Measurements from ENCODE around the gene MIR17HG.
"Not testable (repeated sequence)": the region's sequence is repeated elsewhere in the genome, so short reads cannot be mapped to it uniquely, and the experiment has no call there.

Gene MIR17HG

GRCh38 chr13:91347996-91348905 lies 764 bp downstream of the MIR17HG start:
- peak; percentile 39 to 43 for ATAC-seq

DNA sequence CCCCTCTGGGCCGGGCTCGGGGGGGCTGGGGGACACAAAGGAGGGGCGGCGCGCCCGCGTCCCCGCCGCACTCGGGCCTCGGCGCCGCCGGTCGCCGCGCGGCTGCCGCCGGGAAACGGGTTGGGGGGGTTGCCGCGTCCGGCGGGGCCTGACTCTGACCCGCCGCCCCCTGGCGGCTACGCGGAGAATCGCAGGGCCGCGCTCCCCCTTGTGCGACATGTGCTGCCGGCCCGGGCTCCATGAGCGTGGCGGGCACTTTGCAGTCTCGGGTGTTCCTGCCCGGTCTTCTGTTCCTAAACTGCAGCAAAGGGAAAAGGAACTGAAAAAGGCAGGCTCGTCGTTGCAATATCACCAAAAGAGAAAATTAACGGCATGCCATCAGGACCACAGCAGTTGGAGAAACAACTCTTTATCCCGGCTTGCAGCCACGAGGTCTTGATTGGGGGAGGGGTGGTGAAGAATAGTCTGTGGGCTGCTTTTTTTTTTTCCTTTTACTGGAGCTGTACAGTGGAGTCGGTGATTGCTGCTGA lies 1.5 kb downstream of the MIR17HG start:
- ATAC-seq: peak; percentile 53 to 55

DNA sequence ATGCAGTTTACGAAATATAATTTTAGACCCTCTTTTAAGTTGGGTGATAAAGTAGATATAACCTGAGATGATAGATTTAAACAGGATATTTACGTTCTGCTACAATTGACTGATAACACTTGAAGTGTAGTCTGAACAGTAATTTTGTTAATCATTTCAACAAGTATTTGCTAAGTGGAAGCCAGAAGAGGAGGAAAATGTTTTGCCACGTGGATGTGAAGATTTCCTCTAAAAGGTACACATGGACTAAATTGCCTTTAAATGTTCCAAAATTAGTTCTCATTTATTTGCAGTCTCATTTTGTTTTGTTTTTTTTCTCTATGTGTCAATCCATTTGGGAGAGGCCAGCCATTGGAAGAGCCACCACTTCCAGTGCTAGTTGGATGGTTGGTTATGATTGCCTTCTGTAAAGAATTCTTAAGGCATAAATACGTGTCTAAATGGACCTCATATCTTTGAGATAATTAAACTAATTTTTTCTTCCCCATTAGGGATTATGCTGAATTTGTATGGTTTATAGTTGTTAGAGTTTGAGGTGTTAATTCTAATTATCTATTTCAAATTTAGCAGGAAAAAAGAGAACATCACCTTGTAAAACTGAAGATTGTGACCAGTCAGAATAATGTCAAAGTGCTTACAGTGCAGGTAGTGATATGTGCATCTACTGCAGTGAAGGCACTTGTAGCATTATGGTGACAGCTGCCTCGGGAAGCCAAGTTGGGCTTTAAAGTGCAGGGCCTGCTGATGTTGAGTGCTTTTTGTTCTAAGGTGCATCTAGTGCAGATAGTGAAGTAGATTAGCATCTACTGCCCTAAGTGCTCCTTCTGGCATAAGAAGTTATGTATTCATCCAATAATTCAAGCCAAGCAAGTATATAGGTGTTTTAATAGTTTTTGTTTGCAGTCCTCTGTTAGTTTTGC lies 2.8 kb downstream of the MIR17HG start:
- no peak for ATAC-seq

DNA sequence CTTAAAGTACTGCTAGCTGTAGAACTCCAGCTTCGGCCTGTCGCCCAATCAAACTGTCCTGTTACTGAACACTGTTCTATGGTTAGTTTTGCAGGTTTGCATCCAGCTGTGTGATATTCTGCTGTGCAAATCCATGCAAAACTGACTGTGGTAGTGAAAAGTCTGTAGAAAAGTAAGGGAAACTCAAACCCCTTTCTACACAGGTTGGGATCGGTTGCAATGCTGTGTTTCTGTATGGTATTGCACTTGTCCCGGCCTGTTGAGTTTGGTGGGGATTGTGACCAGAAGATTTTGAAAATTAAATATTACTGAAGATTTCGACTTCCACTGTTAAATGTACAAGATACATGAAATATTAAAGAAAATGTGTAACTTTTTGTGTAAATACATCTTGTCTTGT lies 3.6 kb downstream of the MIR17HG start:
- no peak for ATAC-seq

- ATAC-seq: no peak
Observed at GRCh38 chr13:91351980-91352379, 4.5 kb downstream of the MIR17HG start.

DNA sequence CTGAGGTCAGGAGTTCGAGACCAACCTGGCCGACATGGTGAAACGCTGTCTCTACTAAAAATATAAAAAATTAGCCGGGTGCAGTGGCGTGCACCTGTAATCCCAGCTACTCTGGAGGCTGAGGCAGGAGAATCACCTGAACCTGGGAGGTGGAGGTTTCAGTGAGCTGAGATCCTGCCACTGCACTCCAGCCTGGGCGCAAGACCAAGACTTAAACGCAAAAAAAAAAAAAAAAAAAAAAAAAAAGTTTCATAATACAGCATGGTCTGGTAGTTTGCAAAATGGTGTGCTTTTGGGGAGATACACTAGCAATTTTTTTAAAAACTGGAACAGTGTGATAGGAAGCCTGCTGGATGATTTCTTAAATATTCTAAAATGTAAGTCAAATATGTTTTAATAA lies 5.4 kb downstream of the MIR17HG start:
- ATAC-seq: not testable (repeated sequence)

DNA sequence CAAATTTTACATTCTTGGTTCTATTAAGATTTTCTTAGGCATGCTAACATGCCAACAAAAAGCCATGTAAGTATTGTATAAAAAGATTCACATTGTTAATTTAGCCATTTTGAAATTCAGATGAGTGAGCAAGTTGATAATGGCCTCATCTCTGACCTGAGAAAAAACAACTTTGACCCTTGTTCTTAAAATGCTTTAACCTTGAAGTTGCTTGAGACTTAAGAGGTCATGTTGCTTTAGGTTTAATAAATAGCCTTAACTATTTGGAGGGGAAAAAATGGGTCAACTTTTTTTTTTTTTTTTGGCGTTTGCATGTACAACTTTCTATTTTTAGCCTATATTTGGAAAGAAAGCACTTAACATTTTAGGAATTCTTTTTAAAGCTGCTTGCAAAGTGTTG lies 6.0 kb downstream of the MIR17HG start:
- no peak for ATAC-seq

DNA sequence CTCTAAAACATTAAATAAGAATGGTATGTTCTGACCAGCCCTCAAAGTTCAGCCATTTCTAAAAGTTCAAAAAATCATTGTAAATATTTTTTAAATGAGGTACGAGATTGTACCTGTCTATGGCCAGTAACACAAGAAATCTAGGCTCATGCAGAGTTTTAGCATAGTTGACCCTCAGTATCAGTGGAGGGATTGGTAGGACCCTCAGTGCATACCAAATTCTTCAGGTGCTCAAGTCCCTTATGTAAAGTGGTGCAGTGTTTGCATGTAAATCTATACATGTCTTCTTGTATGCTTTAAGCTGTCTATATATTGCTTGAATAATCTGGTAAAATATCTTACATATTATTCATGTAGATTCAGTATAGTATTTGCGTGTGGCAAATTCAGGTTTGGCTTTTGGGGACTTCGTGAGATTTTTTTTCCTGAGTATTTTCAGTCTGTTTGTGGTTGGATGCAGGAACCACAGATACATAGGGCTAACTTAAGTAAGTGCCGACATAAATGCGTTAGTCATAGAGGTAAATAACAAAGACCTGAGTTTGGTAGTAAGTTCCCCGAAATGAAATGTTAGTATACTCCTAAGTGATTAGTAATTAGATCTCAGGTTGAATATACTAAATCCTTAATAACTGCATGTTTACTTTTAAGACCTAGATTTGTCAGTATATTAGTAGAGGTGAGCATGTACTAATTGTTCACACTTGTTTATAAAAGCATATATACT lies 7.8 kb downstream of the MIR17HG start:
- ATAC-seq: no peak

GRCh38 chr13:91355826-91356710 lies 8.6 kb downstream of the MIR17HG start:
- ATAC-seq: no peak

DNA sequence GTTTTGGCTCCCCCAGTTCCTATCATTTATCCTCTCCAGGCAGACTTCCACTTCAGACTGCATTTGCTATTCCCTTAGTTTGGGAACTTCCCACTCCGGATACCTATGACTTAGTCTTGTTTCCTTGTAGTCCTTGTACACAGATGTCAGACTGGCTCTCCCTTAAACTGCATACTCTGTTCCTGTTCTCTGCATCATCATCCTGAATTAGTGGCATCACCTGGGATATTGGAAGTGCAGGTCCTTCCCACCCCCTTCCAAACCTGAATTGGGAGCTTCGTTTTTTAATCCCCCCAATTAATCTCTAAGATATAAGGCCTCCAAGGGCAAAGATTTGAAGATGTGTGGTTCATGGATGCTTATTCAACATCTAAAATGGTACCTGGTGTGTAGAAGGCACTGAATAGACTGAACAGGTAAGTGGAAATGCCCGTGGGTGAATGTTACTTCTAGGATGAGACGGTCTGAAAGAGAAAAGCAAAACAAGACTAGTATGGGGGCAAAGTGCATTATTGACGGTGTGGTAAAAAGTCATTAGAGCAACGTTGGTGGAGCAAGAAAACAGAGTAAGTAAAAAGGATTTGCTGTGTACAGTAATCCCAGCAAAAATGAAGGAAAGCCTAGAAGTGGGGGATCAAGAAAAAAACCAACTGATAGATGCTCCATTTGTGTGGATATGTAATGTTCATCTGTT lies 9.6 kb downstream of the MIR17HG start:
- no peak for ATAC-seq

DNA sequence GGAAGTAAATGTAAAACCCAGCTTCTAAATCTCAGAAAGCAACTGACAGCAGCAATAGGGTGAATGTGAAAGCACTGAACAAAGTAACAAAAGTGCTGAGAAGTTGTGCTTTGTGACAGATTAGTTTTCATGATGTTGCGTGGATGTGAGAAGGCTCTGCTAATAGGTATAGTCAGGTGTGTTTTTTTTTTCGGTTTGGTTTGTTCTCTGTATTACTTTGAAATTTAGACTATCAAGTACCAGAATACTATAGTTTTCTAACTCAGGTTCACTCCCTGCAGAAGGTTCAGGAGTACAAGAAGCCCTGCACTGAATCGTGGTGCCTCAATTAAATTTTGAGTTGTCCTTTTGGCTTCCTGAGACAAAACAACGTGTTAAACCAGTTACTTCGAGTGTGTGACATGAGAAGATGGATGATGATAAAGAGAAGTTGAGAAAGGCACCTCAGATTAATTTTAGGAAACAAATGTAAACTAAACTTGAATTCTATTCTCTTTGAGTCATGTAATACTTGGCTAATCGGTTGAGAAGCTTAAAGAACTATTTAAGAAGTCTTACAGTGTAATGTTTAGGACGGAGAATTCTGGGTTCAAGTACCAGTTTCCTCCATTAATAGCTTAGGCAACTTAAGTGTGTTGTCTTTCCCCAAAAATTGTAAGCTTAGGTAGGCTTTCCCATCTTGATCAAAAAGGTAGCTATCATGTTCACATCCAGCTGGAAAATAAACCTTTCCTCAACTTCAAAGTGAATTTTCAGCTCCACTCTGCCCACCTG lies 10.3 kb downstream of the MIR17HG start:
- ATAC-seq: no peak

GRCh38 chr13:91358387-91358782 lies 10.9 kb downstream of the MIR17HG start:
- no peak for ATAC-seq

GRCh38 chr13:91359111-91359510 lies 11.6 kb downstream of the MIR17HG start:
- ATAC-seq: no peak

- no peak for ATAC-seq
Observed at GRCh38 chr13:91359631-91360030, 12.1 kb downstream of the MIR17HG start.

- no peak for ATAC-seq
Observed at GRCh38 chr13:91360246-91360751, 12.8 kb downstream of the MIR17HG start.

DNA sequence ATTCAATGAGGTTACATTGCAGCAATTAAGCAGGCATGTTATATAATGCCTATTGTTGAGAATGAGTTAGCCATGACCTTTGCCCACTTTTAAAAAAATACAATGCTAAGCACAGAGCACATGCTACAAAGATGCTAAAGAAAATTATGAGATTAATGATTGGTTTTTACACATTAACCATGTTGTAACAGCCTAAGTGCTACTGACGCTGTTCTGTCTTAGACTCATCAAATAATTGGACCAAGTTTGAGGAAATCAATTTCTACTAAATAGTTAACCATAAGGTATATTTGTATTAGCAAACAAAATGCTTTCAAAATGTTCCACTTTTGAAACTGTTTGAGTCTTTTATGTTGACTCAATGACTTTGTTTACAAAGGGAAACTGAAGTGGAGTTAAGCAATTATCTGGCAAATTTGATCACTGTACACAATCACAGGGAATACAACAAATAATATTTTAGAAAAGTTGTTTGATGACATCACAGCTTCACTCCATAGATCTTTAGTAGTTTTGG lies 14.3 kb downstream of the MIR17HG start:
- ATAC-seq: no peak

DNA sequence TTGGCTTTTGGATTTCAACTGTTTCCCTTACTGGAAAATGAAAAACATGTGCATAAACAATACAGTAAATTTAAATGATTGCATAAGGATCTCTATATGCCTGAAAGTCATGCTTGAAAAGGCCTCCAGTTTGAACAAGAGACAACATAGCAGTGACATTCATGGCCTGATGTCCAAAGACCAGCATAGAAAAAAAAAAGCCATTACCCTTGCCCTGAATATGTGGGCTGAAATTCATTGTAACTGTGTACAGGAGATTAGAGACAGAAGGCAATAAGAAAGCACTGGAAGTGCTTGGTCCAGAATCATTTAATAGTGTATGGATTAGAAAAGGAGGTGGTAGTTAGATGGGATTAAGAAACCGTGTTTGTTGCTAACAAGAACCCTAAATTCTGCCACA lies 15.4 kb downstream of the MIR17HG start:
- no peak for ATAC-seq

GRCh38 chr13:91368101-91368500 lies 20.6 kb downstream of the MIR17HG start:
- ATAC-seq: peak in 1 of 2 donors; percentile 11

GRCh38 chr13:91368676-91369440 lies 21.4 kb downstream of the MIR17HG start:
- peak; percentile 83 to 87 for ATAC-seq

Measured in activated CD4-positive, CD25-positive, alpha-beta regulatory T cell treated with anti-CD3 and anti-CD28 coated beads, Interleukin-2, amount 50 U/mL, for 24 hours (primary cell).